Right lung (tissue), 10 donors: ENCODE results near the gene CHEK2. TPM values are rescaled to one million over a fixed set of nuclear protein-coding genes. Genes with fewer than 3 reads are reported as not detected.
"Not testable (repeated sequence)": the region's sequence is repeated elsewhere in the genome, so short reads cannot be mapped to it uniquely, and the experiment has no call there.

ENCODE experiments used
- DNase-seq, 2 donors: peaks; one replicate each; pipeline ENCODE4 v3.0.0-alpha.2; 2013
- long read RNA-seq, 8 donors: transcript quantifications; one replicate each; lab custom pipeline, GENCODE V29; 2026
- polyA plus RNA-seq, 5 donors: library from polyadenylated mRNA; unstranded; fragments of 120-200 nt; gene quantifications; one replicate each; pipeline versions ENCODE4 v1.2.1 to v1.2.3, GENCODE V29; 2013; ENCODE audit warnings: inconsistent platforms in 1 of 5, low replicate concordance in 1 of 5; ENCODE audit not compliant: insufficient read length in 5 of 5, insufficient read depth in 1 of 5

The CHEK2 gene
- 10 to 100 TPM; 14.5 to 25.1 (median 19.0) TPM for polyA plus RNA-seq
- long read RNA-seq, donor 1, partial matches to known transcripts, result 11 of 16 reads
- long read RNA-seq, donor 1, other reads (novel, unspliced or antisense), result 0 of 16 reads
- long read RNA-seq, donor 2, partial matches to known transcripts, result 8 of 9 reads
- long read RNA-seq, donor 2, other reads (novel, unspliced or antisense), result 0 of 9 reads
- long read RNA-seq, donor 3, partial matches to known transcripts, result 10 of 10 reads
- long read RNA-seq, donor 3, other reads (novel, unspliced or antisense), result 0 of 10 reads
- long read RNA-seq, donor 4, partial matches to known transcripts, result 27 of 41 reads
- long read RNA-seq, donor 4, other reads (novel, unspliced or antisense), result 13 of 41 reads
- long read RNA-seq, donor 5, partial matches to known transcripts, result 42 of 62 reads
- long read RNA-seq, donor 5, other reads (novel, unspliced or antisense), result 14 of 62 reads
- long read RNA-seq, donor 6, partial matches to known transcripts, result 0 of 4 reads
- long read RNA-seq, donor 6, other reads (novel, unspliced or antisense), result 0 of 4 reads
- long read RNA-seq, donor 7, partial matches to known transcripts, result 11 of 11 reads
- long read RNA-seq, donor 7, other reads (novel, unspliced or antisense), result 0 of 11 reads
- long read RNA-seq, donor 8, partial matches to known transcripts, result 7 of 7 reads
- long read RNA-seq, donor 8, other reads (novel, unspliced or antisense), result 0 of 7 reads

GRCh38 chr22:28741785-28742561 is at the start of gene CHEK2, which contains the start of gene HSCB:
Gene CHEK2 (minus strand): TSS chr22:28741820. CDS start chr22:28734721, 7,099 bp downstream.
Gene HSCB (plus strand): TSS chr22:28742039. CDS start chr22:28742096, 57 bp downstream.
- DNase-seq, result peak; percentile 95 to 97

GRCh38 chr22:28791124-28791523 is 49.5 kb upstream of the CHEK2 start:
- DNase-seq, result no peak

DNA sequence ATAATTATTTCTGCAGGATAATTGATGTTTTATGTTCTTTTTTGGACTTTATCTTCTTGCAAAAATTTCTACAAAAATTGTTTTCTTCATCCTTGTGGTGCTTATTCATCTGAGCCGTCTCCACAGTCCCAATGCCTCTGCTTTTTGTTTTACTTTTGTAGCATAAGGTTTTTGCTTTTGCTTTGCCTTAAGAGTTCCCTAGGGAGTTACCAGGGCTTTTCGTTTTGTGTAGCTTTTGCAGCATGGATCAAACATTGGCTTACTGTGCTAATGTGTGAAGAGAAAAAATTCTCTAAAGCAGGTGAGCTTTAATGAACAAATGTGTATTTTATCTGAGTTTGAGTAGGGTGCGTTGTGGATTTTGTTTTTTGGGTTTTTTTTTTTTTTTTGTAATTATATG is 47.0 kb upstream of the CHEK2 start:
- no peak for DNase-seq

GRCh38 chr22:28783786-28784671 is 42.4 kb upstream of the CHEK2 start:
- peak; percentile 26 to 28 for DNase-seq

DNA sequence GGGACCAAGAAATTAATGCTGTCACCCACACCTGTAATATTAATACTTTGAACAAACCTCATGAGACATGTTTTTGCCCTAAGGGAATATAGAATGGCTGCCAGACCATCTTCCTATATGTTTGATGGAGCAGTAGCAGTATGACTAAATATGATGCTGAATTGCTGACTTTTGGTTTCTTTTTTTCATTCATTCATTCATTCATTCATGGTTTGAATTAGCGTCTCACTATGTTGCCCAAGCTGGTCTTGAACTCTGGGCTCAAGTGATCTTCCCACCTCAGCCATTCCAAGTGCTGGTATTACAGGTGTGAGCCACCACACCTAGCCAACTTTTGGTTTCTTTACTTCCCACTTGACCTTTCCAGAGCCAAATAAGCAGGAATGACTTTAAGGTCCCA is 38.7 kb upstream of the CHEK2 start:
- DNase-seq, result no peak

GRCh38 chr22:28779833-28780232 is 38.2 kb upstream of the CHEK2 start:
- DNase-seq, result no peak

- DNase-seq, result no peak
Measured at GRCh38 chr22:28774378-28774777, 32.8 kb upstream of the CHEK2 start.

- peak; percentile 16 to 23 for DNase-seq
Measured at GRCh38 chr22:28773461-28773867, 31.8 kb upstream of the CHEK2 start.

DNA sequence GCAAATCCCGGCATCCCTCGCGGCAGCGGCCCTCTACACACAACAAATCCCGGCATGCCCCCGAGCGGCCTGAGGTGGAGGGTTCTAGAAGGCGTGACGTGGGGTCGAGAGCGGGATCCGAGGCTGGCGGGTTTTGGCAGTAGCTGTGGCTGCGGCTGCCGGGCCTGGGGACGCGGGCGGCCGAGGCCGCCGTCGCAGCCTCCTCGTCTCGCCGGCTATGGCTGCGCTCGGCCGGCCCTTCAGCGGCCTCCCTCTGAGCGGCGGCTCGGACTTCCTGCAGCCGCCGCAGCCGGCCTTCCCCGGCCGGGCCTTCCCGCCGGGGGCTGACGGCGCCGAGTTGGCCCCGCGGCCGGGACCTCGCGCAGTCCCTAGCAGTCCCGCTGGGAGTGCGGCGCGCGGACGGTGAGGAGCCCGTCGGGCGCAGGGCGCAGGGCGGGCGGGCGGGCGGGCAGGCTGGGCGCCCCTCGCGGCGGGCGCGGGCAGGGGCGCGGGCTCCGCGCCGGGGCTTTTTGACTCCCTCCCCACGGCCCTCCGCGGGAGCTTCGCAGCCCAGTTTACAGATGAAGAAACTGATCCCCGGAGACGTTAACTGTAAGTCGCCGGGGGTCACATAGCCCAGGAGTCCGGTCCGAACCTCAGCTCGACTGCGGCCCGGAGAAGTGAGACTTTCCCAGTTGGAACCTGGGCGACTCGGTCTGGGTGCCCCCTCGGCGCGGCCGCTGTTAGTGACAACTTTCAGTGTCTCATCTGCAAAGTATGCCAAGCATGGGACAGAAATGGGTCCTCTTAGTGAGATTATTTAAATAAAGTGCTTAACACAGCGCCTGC is 31.2 kb upstream of the CHEK2 start, which contains the start of gene CCDC117:
Gene CCDC117, plus strand, starts transcription at position 63 of the 828 bp plus-strand sequence. Its CDS starts 155 bp downstream, at position 218.
- DNase-seq, result peak; percentile 94

DNA sequence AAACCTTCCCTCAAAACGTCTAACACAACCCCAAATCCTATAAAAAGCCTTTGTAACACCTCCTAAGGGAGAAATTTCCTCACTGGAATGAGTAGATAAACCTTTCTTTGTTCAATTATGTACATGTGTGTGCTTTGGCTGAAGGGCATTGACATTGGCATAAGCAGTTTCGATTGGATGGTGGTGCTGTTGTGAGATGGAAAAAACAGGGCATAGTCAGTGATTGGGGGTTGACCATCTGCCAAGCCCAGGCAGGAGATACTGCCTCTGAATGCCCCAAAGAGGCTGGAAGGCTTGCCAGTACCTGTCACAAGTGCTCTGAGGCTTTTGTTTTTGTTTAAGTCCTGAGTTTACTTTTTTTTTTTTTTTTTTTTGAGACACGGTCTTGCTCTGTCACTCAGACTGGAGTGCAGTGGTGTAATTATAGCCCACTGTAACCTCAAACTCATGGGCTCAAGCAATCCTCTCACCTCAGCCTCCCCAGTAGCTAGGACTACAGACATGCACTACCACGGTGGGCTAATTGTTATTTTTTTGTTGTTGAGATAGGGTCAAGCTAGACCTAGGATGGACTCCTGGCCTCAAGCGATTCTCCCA is 29.7 kb upstream of the CHEK2 start:
- no peak for DNase-seq

DNA sequence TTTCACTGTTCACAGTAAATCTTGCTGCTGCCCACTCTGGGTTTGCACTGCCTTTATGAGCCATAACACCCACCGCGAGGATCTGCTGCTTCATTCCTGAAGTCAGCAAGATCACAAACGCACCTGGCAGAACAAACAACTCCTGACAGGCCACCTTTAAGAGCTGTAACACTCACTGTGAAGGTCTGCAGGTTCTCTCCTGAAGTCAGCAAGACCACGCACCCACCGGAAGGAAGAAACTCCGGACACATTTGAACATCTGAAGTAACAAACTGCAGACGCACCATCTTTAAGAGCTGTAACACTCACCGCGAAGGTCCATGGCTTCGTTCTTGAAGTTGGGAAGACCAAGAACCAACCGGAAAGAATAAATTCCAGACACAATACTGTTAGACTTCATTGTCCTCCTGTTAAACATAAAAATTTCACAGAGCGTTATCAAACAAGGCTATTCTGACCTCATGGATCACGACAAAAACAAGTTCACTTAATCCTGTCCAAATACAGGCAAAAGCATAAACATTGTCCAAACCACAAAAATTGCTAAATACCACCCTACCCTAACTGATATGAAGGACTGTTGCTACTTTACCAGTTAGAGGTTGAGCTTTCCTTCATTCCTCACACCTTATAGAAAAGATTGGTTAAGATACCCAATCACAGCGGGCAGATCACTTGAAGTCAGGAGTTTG is 27.9 kb upstream of the CHEK2 start:
- DNase-seq, result no peak

DNA sequence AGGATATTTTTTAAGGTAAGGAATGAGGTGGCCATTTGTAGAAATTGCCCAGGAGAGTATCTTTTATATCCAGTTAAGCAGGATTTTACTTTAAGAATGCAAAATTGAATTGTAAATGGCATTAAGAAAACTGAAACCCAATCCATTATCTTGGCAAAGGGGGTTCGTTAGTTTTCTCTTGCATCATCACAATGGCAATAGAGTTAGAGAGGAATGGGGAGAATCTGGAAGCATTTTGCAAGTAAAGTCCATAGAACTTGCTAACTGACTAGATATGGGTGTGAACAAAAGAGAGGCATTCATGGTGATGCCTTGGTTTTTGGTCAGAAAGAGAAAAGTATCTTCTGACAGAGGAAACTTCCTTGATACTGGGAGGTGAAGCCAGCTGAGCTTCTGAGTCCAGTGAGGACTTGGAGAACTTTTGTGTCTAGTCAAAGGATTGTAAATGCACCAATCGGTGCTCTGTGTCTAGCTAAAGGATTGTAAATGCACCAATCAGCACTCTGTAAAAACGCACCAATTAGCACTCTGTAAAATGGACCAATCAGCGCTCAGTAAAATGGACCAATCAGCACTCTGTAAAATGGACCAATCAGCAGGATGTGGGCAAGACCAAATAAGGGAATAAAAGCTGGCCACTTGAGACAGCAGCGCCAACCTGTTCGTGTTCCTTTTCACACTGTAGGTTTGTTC is 27.2 kb upstream of the CHEK2 start:
- no peak for DNase-seq

DNA sequence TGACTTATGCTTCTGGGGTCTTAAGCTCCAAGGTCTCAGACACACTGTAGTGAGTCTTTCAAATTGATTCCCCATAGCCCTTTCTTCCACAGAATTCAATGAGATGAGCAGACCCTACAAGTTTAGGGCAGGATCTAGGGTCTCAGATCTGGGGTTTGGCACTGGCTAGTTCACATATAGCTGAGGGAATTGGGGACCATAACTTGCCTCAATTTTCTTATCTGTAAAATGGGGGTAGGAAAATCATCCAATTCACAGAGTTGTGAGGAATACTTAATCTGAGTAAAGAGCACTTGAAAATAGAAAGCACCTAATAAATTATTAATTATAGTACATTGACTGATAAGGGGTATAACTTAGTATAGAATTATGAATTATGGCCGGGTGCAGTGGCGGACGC is 25.0 kb upstream of the CHEK2 start:
- DNase-seq, result no peak

GRCh38 chr22:28762000-28762399 is 20.4 kb upstream of the CHEK2 start:
- not testable (repeated sequence) for DNase-seq

- no peak for DNase-seq
Measured at GRCh38 chr22:28761449-28761755, 19.8 kb upstream of the CHEK2 start.

DNA sequence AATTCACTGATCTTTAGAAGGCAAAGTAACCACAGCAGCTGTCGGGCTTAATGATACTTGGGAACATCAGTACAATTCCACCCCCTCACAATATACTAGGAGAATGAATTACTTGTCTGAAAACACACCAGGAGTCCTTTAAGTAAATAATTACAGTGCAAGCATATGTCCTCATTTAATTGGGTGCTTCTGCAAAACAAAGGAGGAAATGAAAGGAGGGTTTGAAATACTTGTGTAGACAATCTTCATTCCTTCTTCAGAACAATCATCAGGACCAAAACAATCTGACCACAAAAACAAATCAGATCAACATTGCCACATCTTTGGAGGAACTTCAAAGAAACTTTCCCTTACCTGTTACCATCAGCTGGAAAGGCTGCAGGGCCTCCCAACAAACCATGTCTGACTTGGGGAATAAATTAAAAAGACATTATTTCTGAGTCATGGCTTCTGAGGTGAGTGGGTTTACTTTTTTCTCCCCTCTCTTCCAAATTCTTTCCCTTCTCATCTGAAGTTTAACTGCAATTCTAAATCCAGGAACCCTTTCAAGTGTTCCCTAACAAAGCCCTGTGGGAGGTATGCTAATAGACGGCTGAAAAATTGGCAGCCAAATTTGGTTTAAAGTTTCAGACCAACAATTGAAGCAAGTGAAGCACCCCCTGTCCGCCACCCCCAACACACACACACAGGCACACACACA is 18.4 kb upstream of the CHEK2 start:
- DNase-seq, result no peak

GRCh38 chr22:28754512-28754911 is 12.9 kb upstream of the CHEK2 start:
- not testable (repeated sequence) for DNase-seq

GRCh38 chr22:28750471-28750881 is 8.9 kb upstream of the CHEK2 start:
- no peak for DNase-seq
